ENCODE results near the gene TTC19.
"Not testable (repeated sequence)": the region's sequence is repeated elsewhere in the genome, so short reads cannot be mapped to it uniquely, and the experiment has no call there.

The TTC19 gene

DNA sequence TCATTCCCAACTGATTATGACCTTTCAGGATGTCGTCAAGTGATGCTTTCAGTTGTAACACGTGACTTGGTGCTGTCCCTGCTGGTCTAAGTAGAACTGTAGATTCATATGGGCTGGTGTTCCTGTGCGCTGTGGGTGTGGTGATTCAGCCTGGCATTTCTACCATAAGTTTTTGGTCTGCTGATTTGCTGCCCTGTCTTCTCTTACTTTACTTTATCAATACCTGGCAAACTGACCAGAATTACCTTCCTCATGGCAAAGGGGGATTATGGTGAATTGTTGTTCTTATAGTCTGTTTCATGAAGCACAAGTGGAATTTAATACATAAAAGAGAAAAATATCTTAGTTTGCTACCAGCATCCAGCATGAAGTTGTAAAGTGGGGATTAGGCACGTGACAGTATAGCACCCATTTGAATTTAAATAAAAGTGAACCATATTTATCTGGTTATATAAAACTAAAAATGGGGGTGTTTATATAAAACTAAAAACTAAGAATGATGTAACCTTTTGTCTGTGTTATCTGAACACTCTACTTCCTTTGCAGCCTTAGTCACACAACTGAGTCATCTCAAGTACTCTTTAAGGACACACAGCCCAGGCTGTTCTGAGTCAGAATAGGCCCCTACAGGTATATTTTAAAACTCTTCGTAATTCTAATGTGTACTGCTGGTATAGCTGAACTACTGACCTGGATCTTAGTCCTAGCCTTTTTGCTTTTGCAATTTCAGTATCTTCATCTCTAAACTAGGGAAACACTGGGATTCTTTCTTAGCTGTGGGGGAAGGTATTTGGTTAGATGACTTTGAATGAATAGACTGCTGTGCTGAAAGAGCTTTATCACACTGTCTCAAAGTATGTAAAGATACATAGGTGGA, 28.3 kb downstream of the TTC19 start:
- DNase-seq (ENCODE audit: low spot score): peak; percentile 95

DNA sequence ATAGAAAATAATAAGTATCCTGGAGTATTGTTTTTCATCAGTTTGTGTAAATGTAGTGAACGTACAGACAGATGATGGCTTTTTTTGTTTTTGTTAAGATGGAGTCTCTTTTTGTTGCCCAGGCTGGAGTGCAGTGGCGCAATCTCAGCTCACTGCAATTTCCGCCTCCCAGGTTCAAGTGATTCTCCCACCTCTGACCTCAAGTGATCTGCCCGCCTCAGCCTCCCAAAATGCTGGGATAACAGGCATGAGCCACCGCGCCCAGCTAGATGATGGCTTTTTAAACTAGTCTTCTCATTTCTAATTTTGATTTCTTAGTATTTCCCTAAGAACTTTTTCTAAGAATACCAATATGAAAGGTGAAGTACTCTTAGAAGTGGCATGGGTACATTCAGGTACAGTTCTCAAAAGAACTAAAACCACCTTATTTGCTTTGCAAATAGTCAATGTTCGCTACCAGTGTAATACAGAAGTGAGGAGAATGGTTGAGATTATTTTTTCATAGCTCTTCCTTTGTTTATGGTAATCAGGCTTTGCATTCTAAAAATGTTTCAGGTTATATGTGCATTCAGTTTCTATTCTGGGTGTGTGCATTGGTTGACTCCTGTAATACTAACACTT, 34.2 kb downstream of the TTC19 start:
- no peak for DNase-seq (ENCODE audit: low spot score)

DNA sequence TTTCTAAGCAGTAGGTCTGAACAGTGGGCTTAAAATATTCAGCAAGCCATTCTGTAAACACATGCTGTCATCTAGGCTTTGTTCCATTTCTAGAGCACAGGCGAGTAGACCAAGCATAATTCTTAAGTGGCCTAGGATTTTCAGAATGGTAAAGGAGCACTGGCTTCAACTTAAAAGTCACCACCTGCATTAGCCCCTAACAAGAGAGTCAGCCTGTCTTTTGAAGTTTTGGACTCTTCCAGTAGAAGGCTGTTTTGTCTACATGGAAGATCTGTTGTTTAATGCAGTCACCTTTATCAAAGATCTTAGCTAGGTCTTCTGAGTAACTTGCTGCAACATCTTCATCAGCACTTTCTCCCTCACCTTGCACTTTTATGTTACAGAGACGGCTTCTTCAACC, 36.6 kb downstream of the TTC19 start:
- no peak for DNase-seq (ENCODE audit: low spot score)

DNA sequence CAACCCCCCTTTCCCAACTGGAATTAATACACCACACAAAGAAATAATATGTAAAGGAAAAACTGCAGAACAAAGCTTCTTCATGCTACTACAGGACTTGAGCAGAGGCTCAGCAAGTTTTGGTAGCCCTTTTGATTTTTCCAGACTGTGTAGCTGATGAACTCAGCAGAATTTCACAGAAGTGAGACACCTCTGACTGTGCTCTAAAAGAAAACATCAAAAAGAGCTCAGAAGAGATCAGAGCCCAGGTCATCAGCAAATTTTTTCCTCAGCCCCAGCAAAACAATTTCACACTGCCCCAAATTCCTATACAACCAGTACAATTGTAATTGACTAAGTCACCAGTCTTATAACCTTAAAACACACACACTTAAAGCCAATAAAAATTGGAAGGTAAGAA, 38.0 kb downstream of the TTC19 start:
- peak; percentile 13 for DNase-seq (ENCODE audit: low spot score)

DNA sequence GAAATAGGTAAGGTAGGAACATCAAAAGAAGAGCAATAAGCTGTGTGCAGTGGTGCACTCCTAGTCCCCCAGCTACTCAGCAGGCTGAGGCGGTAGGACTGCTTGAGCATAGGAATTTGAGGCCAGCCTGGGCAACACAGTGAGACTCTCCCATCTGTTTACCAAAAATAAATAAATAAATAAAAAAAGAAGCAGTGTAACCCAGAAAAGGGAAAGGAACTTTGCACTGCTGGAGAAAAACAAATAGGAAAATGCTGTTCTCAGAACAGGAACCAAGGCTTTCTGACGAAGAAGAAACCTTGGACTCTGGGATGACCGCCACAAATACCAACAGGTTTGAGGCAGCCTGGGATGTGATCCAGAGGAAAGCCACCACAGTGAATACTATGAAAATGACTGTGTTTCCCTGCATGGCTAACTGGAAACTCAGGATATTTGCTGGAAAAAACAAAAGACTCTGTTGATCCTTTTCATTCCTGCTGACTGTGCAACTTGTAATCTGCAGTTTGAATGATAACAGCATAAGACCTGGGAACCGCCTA, 41.2 kb downstream of the TTC19 start:
- DNase-seq (ENCODE audit: low spot score): peak; percentile 69

DNA sequence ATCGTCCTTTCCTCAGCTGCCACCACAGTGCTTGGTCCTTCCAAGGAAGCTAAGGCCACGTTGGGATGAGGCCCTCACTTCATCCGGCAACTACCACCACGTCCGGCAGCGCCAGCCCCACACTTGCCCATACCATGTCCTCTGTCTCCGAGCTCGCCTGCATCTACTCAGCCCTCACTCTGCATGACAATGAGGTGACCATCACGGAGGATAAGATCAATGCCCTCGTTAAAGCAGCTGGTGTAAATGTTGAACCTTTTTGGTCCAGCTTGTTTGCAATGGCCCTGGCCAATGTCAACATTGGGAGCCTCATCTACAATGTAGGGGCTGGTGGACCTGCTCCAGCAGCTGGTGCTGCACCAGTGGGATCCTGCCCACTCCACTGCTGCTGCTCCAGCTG, 44.9 kb downstream of the TTC19 start:
- DNase-seq (ENCODE audit: low spot score): no peak

DNA sequence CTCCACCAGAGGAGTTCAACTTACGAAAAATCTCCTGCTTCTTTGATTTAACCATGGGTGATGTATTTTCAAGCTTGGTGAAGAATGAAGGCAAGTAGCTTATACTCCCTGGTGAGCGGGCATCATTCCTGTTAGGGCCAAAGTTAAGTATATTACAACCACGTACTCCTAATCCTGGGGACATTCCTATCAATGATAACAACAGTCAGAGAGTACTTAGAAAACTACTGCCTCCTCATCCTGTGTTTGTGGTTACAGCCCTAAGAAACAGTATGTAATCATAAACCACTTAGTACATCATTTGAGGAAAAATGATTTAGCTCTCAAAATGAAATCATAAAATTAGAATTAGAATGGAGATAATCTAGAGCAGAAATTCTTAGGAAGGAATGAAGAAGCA, 47.3 kb downstream of the TTC19 start:
- no peak for DNase-seq (ENCODE audit: low spot score)

DNA sequence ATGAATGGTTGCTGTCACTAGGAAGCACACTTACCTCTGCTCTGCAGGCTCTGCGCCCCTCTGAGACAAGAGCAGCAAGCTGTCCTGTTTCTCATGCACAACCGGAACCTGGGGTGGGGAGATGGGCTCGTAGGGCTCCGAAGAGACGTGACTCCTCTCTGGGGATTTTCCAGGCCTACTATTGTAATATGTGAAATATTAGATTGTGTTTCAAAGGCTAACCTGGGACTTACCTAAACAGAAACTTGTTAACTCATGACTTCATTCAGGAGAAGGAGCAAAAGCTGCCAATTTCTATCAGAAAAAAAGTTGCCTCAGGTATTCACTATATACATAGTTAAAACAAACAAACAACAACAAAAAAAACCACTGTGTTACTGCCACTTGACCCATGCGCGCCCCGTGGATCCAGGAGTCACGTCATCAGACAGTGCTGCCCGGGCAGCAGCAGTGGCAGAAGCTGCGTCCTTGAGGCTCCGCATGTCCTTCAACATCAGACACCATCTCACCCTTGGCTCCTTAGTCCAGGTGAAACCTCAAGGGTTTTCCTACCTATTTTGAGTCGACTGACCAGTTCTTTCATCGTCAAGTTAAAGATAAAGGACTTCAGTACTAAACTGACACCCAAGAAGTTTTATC, 49.3 kb downstream of the TTC19 start:
- peak; percentile 40 for DNase-seq (ENCODE audit: low spot score)

DNA sequence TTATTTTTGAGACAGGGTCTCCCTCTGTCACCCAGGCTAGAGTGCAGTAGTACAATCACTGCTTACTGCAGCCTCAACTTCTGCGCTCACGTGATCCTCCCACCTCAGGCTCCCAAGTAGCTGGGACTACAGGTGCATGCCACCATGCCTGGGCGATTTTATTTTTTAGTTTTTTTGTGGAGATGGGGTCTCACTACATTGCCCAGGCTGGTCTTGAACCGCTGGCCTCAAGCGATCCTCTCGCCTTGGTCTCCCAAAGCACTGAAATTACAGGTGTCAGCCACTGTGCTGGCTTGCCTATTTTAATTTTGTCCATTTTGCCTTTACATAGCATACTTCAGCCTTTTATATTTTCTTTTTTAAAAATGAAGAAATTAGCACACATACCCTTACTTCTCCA, 51.2 kb downstream of the TTC19 start:
- no peak for DNase-seq (ENCODE audit: low spot score)

DNA sequence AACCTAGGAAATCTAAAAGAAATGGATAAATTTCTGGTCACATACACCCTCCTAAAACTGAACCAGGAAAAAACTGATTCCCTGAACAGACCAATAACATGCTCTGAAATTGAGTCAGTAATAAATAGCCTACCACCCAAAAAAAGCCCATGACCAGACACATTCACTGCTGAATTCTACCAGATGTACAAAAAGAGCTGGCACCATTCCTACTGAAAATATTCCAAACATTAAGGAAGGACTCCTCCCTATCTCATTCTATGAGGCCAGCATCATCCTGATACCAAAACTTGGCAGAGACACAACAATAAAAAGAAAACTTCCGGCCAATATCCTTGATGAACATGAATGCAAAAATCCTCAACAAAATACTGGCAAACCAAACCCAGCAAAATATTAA, 52.9 kb downstream of the TTC19 start:
- no peak for DNase-seq (ENCODE audit: low spot score)

DNA sequence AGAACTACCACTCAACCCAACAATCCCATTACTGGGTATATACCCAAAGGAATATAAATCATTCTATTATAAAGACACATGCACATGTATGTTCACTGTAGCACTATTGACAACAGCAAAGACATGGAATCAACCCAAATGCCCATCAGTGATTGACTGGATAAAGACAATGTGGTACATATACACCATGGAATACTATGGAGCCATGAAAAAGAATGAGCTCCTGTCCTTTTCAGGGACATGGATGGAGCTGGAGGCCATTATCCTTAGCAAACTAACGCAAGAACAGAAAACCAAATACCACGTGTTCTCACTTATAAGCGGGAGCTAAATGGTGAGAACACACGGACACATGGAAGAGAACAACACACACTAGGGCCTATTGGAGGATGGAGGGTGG, 55.5 kb downstream of the TTC19 start:
- not testable (repeated sequence) for DNase-seq (ENCODE audit: low spot score)

DNA sequence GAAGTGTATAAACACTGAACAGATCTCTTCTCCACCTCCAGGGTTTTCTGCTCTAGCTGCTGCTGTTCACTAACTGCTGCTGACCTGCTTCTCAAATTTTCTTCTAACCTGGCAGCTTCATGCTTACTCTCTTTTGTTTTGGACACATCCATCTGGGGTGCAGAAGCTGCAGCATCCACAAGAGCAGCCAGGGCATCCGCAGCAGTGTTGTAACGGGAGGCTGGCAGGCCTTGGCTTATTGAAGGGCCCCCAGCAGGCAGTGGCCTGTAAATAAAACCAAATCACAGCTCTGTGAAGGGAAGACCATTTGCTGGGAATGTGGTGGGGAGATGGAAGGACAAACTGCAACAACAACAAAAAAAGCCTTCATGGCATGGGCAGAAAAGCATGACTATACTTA, 62.0 kb downstream of the TTC19 start:
- no peak for DNase-seq (ENCODE audit: low spot score)

DNA sequence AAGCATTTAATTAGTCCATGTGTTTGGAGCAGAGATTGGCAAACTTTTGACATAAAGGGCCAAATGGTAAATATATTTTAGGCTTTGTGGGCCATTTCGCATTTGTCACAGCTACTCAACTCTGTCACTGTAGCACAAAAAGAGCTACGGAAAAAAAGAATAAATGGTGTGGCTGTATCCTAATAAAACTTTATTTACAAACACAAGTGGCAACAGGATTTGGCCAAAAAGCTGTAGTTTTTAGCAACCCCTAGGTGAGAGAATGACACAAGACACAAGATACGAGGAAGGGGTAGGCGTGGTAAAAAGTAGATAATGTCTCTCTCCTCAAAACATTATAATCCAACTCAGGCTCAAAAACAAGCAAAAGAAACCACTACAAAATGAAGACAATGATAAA, 66.5 kb downstream of the TTC19 start:
- DNase-seq (ENCODE audit: low spot score): no peak

DNA sequence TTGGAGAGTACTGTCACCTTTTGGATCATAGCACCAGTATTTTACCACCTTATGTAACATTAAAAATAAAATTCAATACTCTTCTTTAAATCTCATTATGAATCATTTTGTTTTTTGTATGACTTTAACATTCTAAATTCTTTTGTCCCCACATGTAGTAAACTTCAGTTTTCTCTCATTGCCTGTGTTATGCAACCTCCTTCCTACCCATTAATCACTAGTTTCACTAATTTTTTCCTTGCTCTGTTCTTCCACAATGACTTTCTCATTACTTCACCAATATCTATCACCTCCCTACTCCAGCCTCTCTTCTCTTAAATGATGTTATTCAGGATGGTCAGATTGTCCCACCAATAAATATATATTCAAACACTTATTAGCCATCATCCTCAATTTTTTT, 68.7 kb downstream of the TTC19 start:
- no peak for DNase-seq (ENCODE audit: low spot score)

DNA sequence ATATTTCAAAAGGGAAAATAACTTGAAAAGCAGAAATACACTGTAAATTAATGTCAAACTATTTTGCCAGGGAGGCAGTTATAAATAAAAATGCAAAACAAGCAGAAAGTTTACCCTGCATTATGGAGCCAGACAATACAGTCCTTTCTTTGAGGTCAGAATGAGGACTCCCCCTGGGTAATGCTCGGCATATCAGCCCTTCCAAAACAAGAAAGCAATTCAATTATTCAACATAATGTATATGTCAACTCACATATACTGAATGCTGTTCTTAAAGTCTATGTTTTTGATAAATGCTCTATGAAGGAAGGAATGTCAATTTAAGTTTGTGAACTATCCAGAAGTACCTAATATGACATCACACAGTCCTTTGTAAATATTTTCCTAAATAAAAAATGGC, 72.4 kb downstream of the TTC19 start:
- DNase-seq (ENCODE audit: low spot score): no peak

DNA sequence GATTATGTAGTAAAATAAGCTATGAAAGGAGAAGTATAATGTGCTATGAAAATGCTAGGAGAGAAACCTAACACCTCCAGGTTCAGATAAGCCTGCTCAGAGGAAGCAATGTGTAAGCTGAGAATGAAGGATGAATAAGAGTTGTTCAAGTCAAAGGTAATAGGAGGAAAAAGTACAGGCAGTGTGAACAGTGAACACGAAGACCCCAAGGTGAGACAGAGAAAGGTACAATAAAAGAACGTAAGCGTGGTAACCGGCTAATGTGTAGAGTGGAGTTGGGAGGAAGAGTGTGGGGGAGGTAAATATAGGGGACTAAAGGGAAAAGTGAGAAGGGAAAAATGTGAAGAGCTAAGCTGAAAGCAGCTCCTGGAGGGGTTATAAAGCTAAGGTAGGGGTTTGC, 74.2 kb downstream of the TTC19 start:
- no peak for DNase-seq (ENCODE audit: low spot score)

DNA sequence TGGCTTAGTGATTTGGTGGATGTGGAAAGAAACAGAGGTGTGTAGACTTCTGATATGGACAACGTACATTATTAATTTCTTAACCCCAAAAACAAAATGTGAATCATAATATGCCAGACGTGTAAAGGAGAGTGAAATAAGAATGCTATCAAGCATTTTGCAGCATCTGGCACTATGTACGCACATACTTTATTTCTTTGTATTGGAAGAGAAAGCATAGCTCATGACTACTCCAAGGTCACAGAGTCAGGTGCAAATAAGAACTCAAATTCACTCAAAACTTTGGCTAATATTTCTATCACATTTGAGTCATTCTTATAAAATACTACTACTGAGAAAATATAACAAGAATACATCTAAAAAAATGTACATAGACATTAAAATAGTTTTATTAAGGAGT, 74.8 kb downstream of the TTC19 start:
- DNase-seq (ENCODE audit: low spot score): no peak

DNA sequence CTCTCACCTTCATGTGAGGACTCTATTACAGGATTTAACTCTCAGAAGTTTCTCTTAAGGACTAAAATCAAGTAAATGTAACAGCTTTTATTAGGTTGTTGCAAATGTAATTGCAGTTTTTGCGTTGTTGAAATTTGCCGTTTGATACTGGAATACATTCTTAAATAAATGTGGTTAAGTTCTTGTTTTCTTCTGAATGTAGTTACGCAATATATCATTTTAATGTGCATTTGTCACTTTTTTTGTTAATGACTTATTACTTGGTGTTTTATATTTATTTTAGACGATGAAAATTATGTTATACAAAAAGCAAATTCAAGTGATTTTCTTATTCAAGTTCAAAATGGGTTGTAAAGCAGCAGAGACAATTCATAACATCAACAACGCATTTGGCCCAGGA, 76.3 kb downstream of the TTC19 start:
- DNase-seq (ENCODE audit: low spot score): no peak

All from kidney tubule cell (primary cell).